ENCODE results near the gene ALG3.

GRCh38 chr3:184236636-184237035, 12.1 kb downstream of the ALG3 start:
- TF ChIP-seq GATA2 (IDR thresholded peaks at IDR 0.05; ENCODE audit: insufficient read depth, insufficient read length, low read depth, low read length) (no peak), CTCF (IDR thresholded peaks at IDR 0.05; ENCODE audit: extremely low read depth in 1 of 2, insufficient read depth in 1 of 2, low read depth in 1 of 2, low read length in 2 of 2) (no peak)

Measured in endothelial cell of umbilical vein (primary cell).